Neural crest cell (in vitro differentiated cells): ENCODE measurements around the gene TNP2. TPM values are rescaled to one million over a fixed set of nuclear protein-coding genes. Genes with fewer than 3 reads are reported as not detected.

Experiments
- DNase-seq: peaks from one replicate; pipeline ENCODE4 v3.0.0; 2021; ENCODE audit warnings: low read depth, mixed read lengths, low spot score
- H3K27ac Mint-ChIP-seq: one replicate; pipeline ENCODE4 v1.8.0; 2021; ENCODE audit warnings: mild to moderate bottlenecking, mixed read lengths; ENCODE audit not compliant: unreplicated experiment
- H3K27me3 Mint-ChIP-seq: 2 replicates; pipeline ENCODE4 v1.8.0; 2021; ENCODE audit warnings: low read depth, mild to moderate bottlenecking, mixed read lengths
- H3K36me3 Mint-ChIP-seq: 2 replicates; pipeline ENCODE4 v1.8.0; 2021; ENCODE audit warnings: low read depth, mild to moderate bottlenecking, mixed read lengths
- H3K4me1 Mint-ChIP-seq: 2 replicates; pipeline ENCODE4 v1.8.0; 2021; ENCODE audit warnings: mixed read lengths
- H3K4me3 Mint-ChIP-seq: one replicate; pipeline ENCODE4 v1.8.0; 2021; ENCODE audit warnings: mild to moderate bottlenecking, mixed read lengths
- H3K9me3 Mint-ChIP-seq: 2 replicates; pipeline ENCODE4 v1.8.0; 2021; ENCODE audit warnings: mixed read lengths
- total RNA-seq: library from RNA; stranded (reverse); gene quantifications from 2 replicates; pipeline ENCODE4 v1.2.1, GENCODE V29; 2021
- TF ChIP-seq, protein P1 (sequence below): fragments of 200-600 bp; sonication (generic); conservative IDR thresholded peaks from 2 replicates; pipeline ENCODE4 v1.5.0; 2021; ENCODE audit warnings: antibody characterized with exemption, mild to moderate bottlenecking

The TNP2 gene
- total RNA-seq, 1 donor from 2014 or later = not detected

DNA sequence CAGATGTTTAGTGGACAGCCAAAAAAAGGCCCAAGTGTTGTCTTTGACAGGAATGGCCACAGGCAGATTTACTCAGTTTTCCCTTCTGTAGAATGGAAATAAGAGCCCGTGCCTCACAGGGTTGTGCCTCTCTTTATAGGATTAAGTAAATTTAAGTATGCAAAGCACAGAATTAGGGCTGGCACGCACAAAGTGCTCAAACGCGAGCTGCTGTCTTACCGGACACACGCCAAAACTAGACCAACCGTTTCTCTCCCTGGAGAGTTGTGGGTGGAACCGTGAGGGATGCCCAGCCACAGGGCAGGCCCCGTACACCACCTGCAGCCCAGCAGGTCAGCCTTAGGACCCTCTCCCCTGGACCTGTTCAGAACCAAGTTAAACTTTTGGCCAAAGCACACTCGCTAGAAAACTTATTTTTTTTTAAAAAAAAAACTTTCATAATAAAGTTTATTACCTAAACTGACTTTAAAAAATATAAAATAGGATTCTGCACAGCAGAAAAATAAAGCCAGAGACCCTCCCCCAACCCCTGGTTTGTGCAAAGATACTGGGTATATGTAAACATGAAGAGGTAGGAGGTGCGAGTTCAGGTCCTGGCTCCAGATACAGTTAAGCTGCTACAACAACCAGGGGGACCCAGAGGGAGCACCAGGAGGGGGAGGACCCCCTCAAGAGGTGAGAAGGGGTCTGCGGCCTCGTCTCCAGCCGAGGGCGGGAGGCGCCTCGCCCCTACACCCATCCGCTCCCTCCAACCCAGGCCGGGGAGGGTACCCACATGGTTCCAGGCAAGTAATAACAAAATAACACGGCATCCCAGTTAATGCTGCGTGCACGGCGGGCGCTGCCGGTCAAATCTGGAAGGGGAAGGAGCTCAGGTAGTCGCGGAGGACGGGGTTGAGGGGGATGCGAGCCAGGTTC is 14.9 kb downstream of the TNP2 start:
- H3K36me3 Mint-ChIP-seq = no peaks in the 10 kb centered on the region
- H3K4me3 Mint-ChIP-seq = peak overlapping the region; percentile 76
- H3K27ac Mint-ChIP-seq = no peak overlapping the region
- no peaks in the 10 kb centered on the region for H3K9me3 Mint-ChIP-seq
- peaks cover 35% of the 10 kb centered on the region for H3K27me3 Mint-ChIP-seq
- TF ChIP-seq, protein P1, sequence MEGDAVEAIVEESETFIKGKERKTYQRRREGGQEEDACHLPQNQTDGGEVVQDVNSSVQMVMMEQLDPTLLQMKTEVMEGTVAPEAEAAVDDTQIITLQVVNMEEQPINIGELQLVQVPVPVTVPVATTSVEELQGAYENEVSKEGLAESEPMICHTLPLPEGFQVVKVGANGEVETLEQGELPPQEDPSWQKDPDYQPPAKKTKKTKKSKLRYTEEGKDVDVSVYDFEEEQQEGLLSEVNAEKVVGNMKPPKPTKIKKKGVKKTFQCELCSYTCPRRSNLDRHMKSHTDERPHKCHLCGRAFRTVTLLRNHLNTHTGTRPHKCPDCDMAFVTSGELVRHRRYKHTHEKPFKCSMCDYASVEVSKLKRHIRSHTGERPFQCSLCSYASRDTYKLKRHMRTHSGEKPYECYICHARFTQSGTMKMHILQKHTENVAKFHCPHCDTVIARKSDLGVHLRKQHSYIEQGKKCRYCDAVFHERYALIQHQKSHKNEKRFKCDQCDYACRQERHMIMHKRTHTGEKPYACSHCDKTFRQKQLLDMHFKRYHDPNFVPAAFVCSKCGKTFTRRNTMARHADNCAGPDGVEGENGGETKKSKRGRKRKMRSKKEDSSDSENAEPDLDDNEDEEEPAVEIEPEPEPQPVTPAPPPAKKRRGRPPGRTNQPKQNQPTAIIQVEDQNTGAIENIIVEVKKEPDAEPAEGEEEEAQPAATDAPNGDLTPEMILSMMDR = no peak
- DNase-seq = no peak
- H3K4me1 Mint-ChIP-seq = peaks cover 6% of the 10 kb centered on the region

DNA sequence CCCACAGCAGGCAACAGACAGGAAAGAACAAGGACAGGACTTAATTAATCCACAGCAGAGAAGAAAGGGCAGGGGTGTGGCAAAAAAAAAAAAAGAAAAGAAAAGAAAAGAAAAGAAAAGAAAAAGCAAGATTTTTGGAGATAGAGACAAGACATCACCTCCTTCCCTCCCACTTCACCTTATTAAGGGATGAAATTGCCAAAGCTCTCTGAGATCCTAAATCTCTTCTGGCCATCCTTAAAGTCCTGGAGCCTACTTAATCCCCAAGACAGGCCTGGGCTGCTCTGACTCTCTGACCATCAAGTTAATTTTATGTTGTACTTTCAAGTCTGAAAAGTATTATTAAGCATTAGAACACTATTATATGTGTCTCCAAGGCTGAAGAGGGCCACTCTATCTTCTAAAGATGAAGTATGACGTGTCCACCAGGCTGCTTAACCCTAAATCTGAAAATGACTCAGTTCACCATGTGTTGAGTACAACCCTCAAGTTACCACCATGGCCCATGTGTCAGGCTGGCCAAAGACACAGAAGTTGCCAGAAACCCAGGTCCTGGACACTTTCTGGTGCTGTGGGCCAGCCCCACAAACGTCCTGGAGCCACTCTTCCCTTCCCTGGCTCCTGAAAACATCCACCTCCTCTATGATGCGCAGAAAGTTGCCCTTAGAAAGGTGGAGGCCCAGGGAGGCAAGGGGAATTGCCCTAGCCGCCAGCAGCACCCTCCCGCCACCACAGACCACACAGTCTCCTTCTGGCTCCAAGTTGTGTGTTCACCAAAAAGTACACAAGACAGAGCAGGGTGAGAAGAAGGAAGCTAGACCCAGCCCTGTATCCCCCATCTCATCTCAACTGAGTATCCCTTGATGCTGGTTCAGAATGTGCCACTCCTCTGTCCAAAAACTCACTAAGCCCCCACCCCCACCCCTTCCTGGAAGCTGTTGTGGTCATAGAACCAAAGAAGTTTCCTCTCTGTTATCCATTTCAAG is 15.8 kb downstream of the TNP2 start:
- peaks cover 35% of the 10 kb centered on the region for H3K27me3 Mint-ChIP-seq
- no peak overlapping the region for H3K27ac Mint-ChIP-seq
- peaks cover 6% of the 10 kb centered on the region for H3K4me1 Mint-ChIP-seq
- TF ChIP-seq, protein P1 = no peak
- peak overlapping the region; percentile 68 for H3K4me3 Mint-ChIP-seq
- H3K36me3 Mint-ChIP-seq = no peaks in the 10 kb centered on the region
- no peak for DNase-seq
- no peaks in the 10 kb centered on the region for H3K9me3 Mint-ChIP-seq

- Mint-ChIP-seq H3K27ac (no peak overlapping the region), H3K9me3 (no peaks in the 10 kb centered on the region), H3K27me3 (peaks cover 34% of the 10 kb centered on the region), H3K4me1 (peaks cover 6% of the 10 kb centered on the region), H3K36me3 (no peaks in the 10 kb centered on the region), H3K4me3 (peak overlapping the region; percentile 68)
- DNase-seq = no peak
- TF ChIP-seq, protein P1 = no peak
These were observed 16.6 kb downstream of the TNP2 start for GRCh38 chr16:11252482-11252931.

GRCh38 chr16:11251525-11252481 is 17.3 kb downstream of the TNP2 start:
- H3K4me3 Mint-ChIP-seq = peak overlapping the region; percentile 27
- H3K27ac Mint-ChIP-seq = no peak overlapping the region
- DNase-seq = no peak
- TF ChIP-seq, protein P1 = no peak
- H3K36me3 Mint-ChIP-seq = no peaks in the 10 kb centered on the region
- H3K9me3 Mint-ChIP-seq = no peaks in the 10 kb centered on the region
- peaks cover 27% of the 10 kb centered on the region for H3K27me3 Mint-ChIP-seq
- H3K4me1 Mint-ChIP-seq = no peaks in the 10 kb centered on the region
